GM23338 (cell line): ENCODE data around the gene PTPRN2. TPM values are rescaled to one million over a fixed set of nuclear protein-coding genes. Genes with fewer than 3 reads are reported as not detected.

ENCODE experiments used
- ATAC-seq: fragments of 200-7000 bp; cut with Tn5 transposase; 3 replicates; pipeline ENCODE4 v1.9.1; 2020
- DNase-seq: peaks from one replicate; pipeline ENCODE4 v3.0.0-alpha.2; 2015; ENCODE audit warnings: low spot score
- H2AFZ ChIP-seq: fragments of 200-600 bp; sonication (generic); 2 replicates; pipeline ENCODE4 v1.8.0; 2016; ENCODE audit warnings: antibody characterized with exemption, mild to moderate bottlenecking, moderate library complexity
- H3F3A ChIP-seq: fragments of 200-600 bp; sonication (generic); replicated peaks from 2 replicates; pipeline ENCODE4 v1.8.0; 2017; ENCODE audit warnings: antibody characterized with exemption, mixed run types, low read depth
- H3K27ac ChIP-seq: fragments of 200-600 bp; sonication (generic); 2 replicates; pipeline ENCODE4 v1.6.1; 2016; ENCODE audit warnings: low read depth
- H3K27me3 ChIP-seq: fragments of 200-600 bp; sonication (generic); 2 replicates; pipeline ENCODE4 v1.8.0; 2016; ENCODE audit warnings: mild to moderate bottlenecking, mixed run types, moderate library complexity; ENCODE audit not compliant: insufficient read depth
- H3K36me3 ChIP-seq: fragments of 200-600 bp; sonication (generic); 2 replicates; pipeline ENCODE4 v1.8.0; 2016; ENCODE audit warnings: mild to moderate bottlenecking; ENCODE audit not compliant: insufficient read depth
- H3K4me1 ChIP-seq: fragments of 200-600 bp; sonication (generic); 2 replicates; pipeline ENCODE4 v1.8.0; 2016; ENCODE audit warnings: mild to moderate bottlenecking, moderate library complexity; ENCODE audit not compliant: insufficient read depth
- H3K4me2 ChIP-seq: fragments of 200-600 bp; sonication (generic); 2 replicates; pipeline ENCODE4 v1.7.1; 2017; ENCODE audit warnings: mixed run types
- H3K4me3 ChIP-seq: fragments of 200-600 bp; sonication (generic); 2 replicates; pipeline ENCODE4 v1.6.1; 2016; ENCODE audit warnings: mixed run types
- H3K79me2 ChIP-seq: fragments of 200-600 bp; sonication (generic); replicated peaks from 2 replicates; pipeline ENCODE4 v1.8.0; 2017; ENCODE audit warnings: mild to moderate bottlenecking; ENCODE audit not compliant: insufficient read depth
- H3K9me2 ChIP-seq: fragments of 200-600 bp; sonication (generic); 2 replicates; pipeline ENCODE4 v1.8.0; 2017; ENCODE audit not compliant: insufficient read depth
- H4K20me1 ChIP-seq: fragments of 200-600 bp; sonication (generic); replicated peaks from 2 replicates; pipeline ENCODE4 v1.8.0; 2017; ENCODE audit warnings: mild to moderate bottlenecking; ENCODE audit not compliant: insufficient read depth
- H3K27ac Mint-ChIP-seq: 2 replicates; pipeline ENCODE4 v1.8.0; 2020; ENCODE audit warnings: inconsistent platforms, mild to moderate bottlenecking, moderate library complexity, mixed read lengths
- H3K27me3 Mint-ChIP-seq: 3 replicates; pipeline ENCODE4 v1.8.0; 2022; ENCODE audit warnings: low read depth, mild to moderate bottlenecking, moderate library complexity, mixed read lengths, inconsistent platforms; ENCODE audit not compliant: insufficient read depth, poor library complexity
- H3K36me3 Mint-ChIP-seq: 3 replicates; pipeline ENCODE4 v1.8.0; 2021; ENCODE audit warnings: low read depth, mild to moderate bottlenecking, inconsistent platforms, moderate library complexity, mixed read lengths
- H3K4me1 Mint-ChIP-seq: 3 replicates; pipeline ENCODE4 v1.8.0; 2020; ENCODE audit warnings: mild to moderate bottlenecking, inconsistent platforms, mixed read lengths
- H3K4me3 Mint-ChIP-seq: 3 replicates; pipeline ENCODE4 v1.8.0; 2021; ENCODE audit warnings: moderate library complexity, mild to moderate bottlenecking, inconsistent platforms, mixed read lengths
- H3K9me3 Mint-ChIP-seq: 3 replicates; pipeline ENCODE4 v1.8.0; 2020; ENCODE audit warnings: moderate library complexity, mild to moderate bottlenecking, inconsistent platforms, mixed read lengths
- CREB1 ChIP-seq: fragments of 250-450 bp; sonication (Bioruptor Pico); IDR thresholded peaks from 2 replicates; pipeline ENCODE4 v1.5.0; 2020; ENCODE audit warnings: low read depth, mild to moderate bottlenecking, moderate library complexity
- CTCF ChIP-seq, 2 experiments: fragments of 200-600 bp in 1 of 2; sonication (generic) in 1 of 2; conservative IDR thresholded peaks; 2 replicates each; pipeline versions ENCODE4 v1.5.1 to v1.6.1; 2016 to 2017; ENCODE audit warnings: antibody characterized with exemption in 2 of 2, low read depth in 2 of 2, mild to moderate bottlenecking in 2 of 2, moderate library complexity in 1 of 2
- ETS1 ChIP-seq: IDR thresholded peaks from 2 replicates; pipeline ENCODE4 v1.6.1; 2016; ENCODE audit warnings: antibody characterized with exemption
- EZH2 ChIP-seq: fragments of 200-600 bp; sonication (generic); IDR thresholded peaks from one replicate; pipeline ENCODE4 v1.8.0; 2017; ENCODE audit warnings: antibody characterized with exemption, mild to moderate bottlenecking, low read depth; ENCODE audit not compliant: unreplicated experiment
- EZH2phosphoT487 ChIP-seq: fragments of 200-600 bp; sonication (generic); IDR thresholded peaks from one replicate; pipeline ENCODE4 v1.8.1; 2018; ENCODE audit warnings: antibody characterized with exemption; ENCODE audit not compliant: unreplicated experiment
- JUNB ChIP-seq: IDR thresholded peaks from one replicate; pipeline ENCODE4 v1.6.1; 2016; ENCODE audit warnings: antibody characterized with exemption; ENCODE audit not compliant: unreplicated experiment
- NANOG ChIP-seq: IDR thresholded peaks from 2 replicates; pipeline ENCODE4 v1.6.1; 2016; ENCODE audit warnings: antibody characterized with exemption, borderline replicate concordance
- POLR2AphosphoS5 ChIP-seq: IDR thresholded peaks from 2 replicates; pipeline ENCODE4 v1.6.1; 2016; ENCODE audit warnings: antibody characterized with exemption, low read depth
- REST ChIP-seq: IDR thresholded peaks from one replicate; pipeline ENCODE4 v1.6.1; 2018; ENCODE audit warnings: antibody characterized with exemption; ENCODE audit not compliant: unreplicated experiment
- STAT1 ChIP-seq: IDR thresholded peaks from one replicate; pipeline ENCODE4 v1.6.1; 2016; ENCODE audit warnings: antibody characterized with exemption; ENCODE audit not compliant: unreplicated experiment
- ZNF114 ChIP-seq: fragments of 250-450 bp; sonication (Bioruptor Pico); IDR thresholded peaks from 2 replicates; pipeline ENCODE4 v1.5.0; 2020; ENCODE audit warnings: mild to moderate bottlenecking, moderate library complexity
- ZNF331 ChIP-seq: fragments of 250-450 bp; sonication (Bioruptor Pico); IDR thresholded peaks from 2 replicates; pipeline ENCODE4 v1.5.0; 2020; ENCODE audit warnings: low read depth, mild to moderate bottlenecking, moderate library complexity
- polyA plus RNA-seq: library from polyadenylated mRNA; unstranded; fragments of >200 nt; fragmentation: Nextera tagmentation; extraction: Ambion mirVana; gene quantifications from 2 replicates; pipeline ENCODE4 v1.2.1, GENCODE V29; 2016
- total RNA-seq: library from RNA; depleted of rRNA; stranded (reverse); fragments of >200 nt; shearing (Covaris generic); gene quantifications from 2 replicates; pipeline ENCODE4 v1.2.3, GENCODE V29; 2014

The PTPRN2 gene
- total and polyA plus RNA-seq, 2 experiments from 2014 or later: 0.87 to 4.0 TPM

GRCh38 chr7:158239290-158239981 is 348.2 kb downstream of the PTPRN2 start:
- no peaks in the 10 kb centered on the region for H3K79me2 ChIP-seq
- H3K4me3 Mint-ChIP-seq: no peak overlapping the region
- no peak overlapping the region for H3K27ac Mint-ChIP-seq
- H3K36me3 Mint-ChIP-seq: peaks cover 41% of the 10 kb centered on the region
- H3K4me3 ChIP-seq: no peak overlapping the region
- H3K27ac ChIP-seq: no peak overlapping the region
- no peaks in the 10 kb centered on the region for H3K27me3 ChIP-seq
- ATAC-seq (no peak), DNase-seq (no peak)
- H3K4me1 Mint-ChIP-seq: no peaks in the 10 kb centered on the region
- H4K20me1 ChIP-seq: no peaks in the 10 kb centered on the region
- no peaks in the 10 kb centered on the region for H3K9me2 ChIP-seq
- TF ChIP-seq EZH2: no peak
- no peak for TF ChIP-seq ZNF331 (CRISPR knock-in tag)
- TF ChIP-seq REST: no peak
- no peak overlapping the region for H2AFZ ChIP-seq
- no peak overlapping the region for H3K4me2 ChIP-seq
- H3K27me3 Mint-ChIP-seq: peaks cover 5% of the 10 kb centered on the region
- no peaks in the 10 kb centered on the region for H3K4me1 ChIP-seq
- H3F3A ChIP-seq: no peaks in the 10 kb centered on the region
- peaks cover 55% of the 10 kb centered on the region for H3K9me3 Mint-ChIP-seq
- no peaks in the 10 kb centered on the region; the same call in 1 of the 2 replicates for H3K36me3 ChIP-seq

- no peak overlapping the region for H3K27ac Mint-ChIP-seq
- no peak overlapping the region for H3K4me3 ChIP-seq
- no peak for TF ChIP-seq ETS1
- TF ChIP-seq EZH2phosphoT487: no peak
- TF ChIP-seq NANOG: no peak
- no peak for TF ChIP-seq JUNB
- TF ChIP-seq ZNF331 (CRISPR knock-in tag): no peak
- no peak for TF ChIP-seq CREB1 (CRISPR knock-in tag)
- no peak for TF ChIP-seq REST
- no peak for TF ChIP-seq POLR2AphosphoS5
- TF ChIP-seq ZNF114 (CRISPR knock-in tag): no peak
- TF ChIP-seq STAT1: no peak
- no peak for TF ChIP-seq CTCF (conservative IDR thresholded peaks at IDR 0.05; ENCODE audit: low read depth in 2 of 2)
These were observed 348.9 kb downstream of the PTPRN2 start for GRCh38 chr7:158238616-158239289.

More at GRCh38 chr7:158238616-158239289, 348.9 kb downstream of the PTPRN2 start:
- H3K4me1 Mint-ChIP-seq: no peaks in the 10 kb centered on the region
- peaks cover 46% of the 10 kb centered on the region for H3K36me3 Mint-ChIP-seq
- H3K27me3 ChIP-seq: no peaks in the 10 kb centered on the region
- H3K4me1 ChIP-seq: no peaks in the 10 kb centered on the region
- H3K27me3 Mint-ChIP-seq: peaks cover 5% of the 10 kb centered on the region
- H4K20me1 ChIP-seq: no peaks in the 10 kb centered on the region
- no peak overlapping the region for H3K4me3 Mint-ChIP-seq
- no peak overlapping the region for H3K27ac ChIP-seq
- no peaks in the 10 kb centered on the region for H3F3A ChIP-seq
- ATAC-seq (no peak), DNase-seq (no peak)
- H2AFZ ChIP-seq: no peak overlapping the region
- H3K79me2 ChIP-seq: no peaks in the 10 kb centered on the region
- no peak overlapping the region for H3K4me2 ChIP-seq
- no peaks in the 10 kb centered on the region; the same call in none of the 2 replicates for H3K36me3 ChIP-seq
- no peaks in the 10 kb centered on the region for H3K9me2 ChIP-seq
- peaks cover 62% of the 10 kb centered on the region for H3K9me3 Mint-ChIP-seq
